K562 (cell line): ENCODE measurements around the gene TEX14. TPM values are rescaled to one million over a fixed set of nuclear protein-coding genes. Genes with fewer than 3 reads are reported as not detected.

Experiments
- CBX8 ChIP-seq: fragments of 200-600 bp; sonication (generic); IDR thresholded peaks from 2 replicates; pipeline ENCODE4 v1.6.1; 2012; ENCODE audit warnings: borderline replicate concordance, mixed run types, low read depth, mild to moderate bottlenecking, moderate library complexity, mixed read lengths, low read length, control low read depth, inconsistent platforms; ENCODE audit not compliant: poor library complexity, severe bottlenecking; ENCODE audit errors: extremely low read depth
- CHD1 ChIP-seq: fragments of 200-600 bp; sonication (generic); IDR thresholded peaks from one replicate; pipeline ENCODE4 v1.6.1; 2012; ENCODE audit warnings: mild to moderate bottlenecking, moderate library complexity, low read length, inconsistent platforms
- EGR1 ChIP-seq: fragments of 450-650 bp; conservative IDR thresholded peaks from 2 replicates; pipeline ENCODE4 v1.6.1; 2017; ENCODE audit warnings: mild to moderate bottlenecking
- ELF2 ChIP-seq: fragments of 250-450 bp; sonication (Bioruptor Pico); IDR thresholded peaks from 2 replicates; pipeline ENCODE4 v1.5.0; 2021; ENCODE audit warnings: mild to moderate bottlenecking
- GTF2F1 ChIP-seq: IDR thresholded peaks from 2 replicates; pipeline ENCODE4 v1.6.1; 2011; ENCODE audit warnings: low read depth, low read length, improper control_type of control experiment
- ILF3 ChIP-seq: fragments of 450-650 bp; IDR thresholded peaks from 2 replicates; pipeline ENCODE4 v1.6.1; 2018; ENCODE audit warnings: antibody characterized with exemption, mild to moderate bottlenecking, moderate library complexity, borderline replicate concordance
- KAT2B ChIP-seq: IDR thresholded peaks from one replicate; pipeline ENCODE4 v1.6.1; 2012; ENCODE audit warnings: low read depth, mild to moderate bottlenecking, control low read depth, inconsistent platforms, low read length, moderate library complexity
- PPARD ChIP-seq: fragments of 250-450 bp; sonication (Bioruptor Pico); IDR thresholded peaks from 2 replicates; pipeline ENCODE4 v1.8.0; 2022; ENCODE audit warnings: inconsistent platforms, mild to moderate bottlenecking, moderate library complexity
- RBM22 ChIP-seq: fragments of 200-400 bp; formaldehyde crosslinking; IDR thresholded peaks from 2 replicates; pipeline ENCODE4 v1.6.1; 2018; ENCODE audit warnings: low read length, low read depth; ENCODE audit not compliant: poor library complexity, severe bottlenecking
- SRSF3 ChIP-seq: fragments of 200-400 bp; formaldehyde crosslinking; IDR thresholded peaks from 2 replicates; pipeline ENCODE4 v1.6.1; 2016; ENCODE audit warnings: mild to moderate bottlenecking, low read length, moderate library complexity; ENCODE audit not compliant: insufficient read depth
- ZBTB8A ChIP-seq: fragments of 450-650 bp; IDR thresholded peaks from 2 replicates; pipeline ENCODE4 v1.6.1; 2018; ENCODE audit warnings: mild to moderate bottlenecking, moderate library complexity; ENCODE audit not compliant: partially characterized antibody
- ZNF239 ChIP-seq: fragments of 250-450 bp; sonication (Bioruptor Pico); IDR thresholded peaks from 2 replicates; pipeline ENCODE4 v1.4.0; 2020; ENCODE audit warnings: mild to moderate bottlenecking
- ZNF324 ChIP-seq: fragments of 250-450 bp; sonication (Bioruptor Pico); IDR thresholded peaks from 2 replicates; pipeline ENCODE4 v1.4.0; 2020; ENCODE audit warnings: mild to moderate bottlenecking
- ZNF609 ChIP-seq: sonication (generic); formaldehyde crosslinking; IDR thresholded peaks from 2 replicates; pipeline ENCODE4 v1.8.1; 2023; ENCODE audit warnings: missing genetic modification reagents, mild to moderate bottlenecking, borderline replicate concordance
- polyA plus RNA-seq, 8 experiments: library from polyadenylated mRNA; depleted of rRNA in 4 of 8; stranded (reverse) in 5 of 8; unstranded in 3 of 8; fragments of >200 nt; fragmentation: Nextera tagmentation in 2 of 8; fragmentation: Illumina TruSeq in 1 of 8; extraction: Ambion mirVana in 2 of 8; extraction: Trizol in 1 of 8; gene quantifications; 2 replicates each; pipeline versions ENCODE4 v1.2.1 to v1.2.3, GENCODE V29; 2011 to 2014; ENCODE audit warnings: inconsistent platforms in 1 of 8, missing spikeins in 1 of 8
- total RNA-seq, 7 experiments: library from RNA; depleted of rRNA in 6 of 7; stranded (reverse); fragments of >200 nt in 6 of 7; fragmentation: Illumina TruSeq in 2 of 7; extraction: Trizol in 2 of 7; gene quantifications; 2 replicates each; pipeline versions ENCODE4 v1.2.1 to v1.2.3, GENCODE V29; 2011 to 2021; ENCODE audit warnings: low replicate concordance in 1 of 7

The TEX14 gene
- total and polyA plus RNA-seq, 9 of the 15 experiments (the other 6 are each of a cell fraction or from before 2014, with no cell fraction given), result 0.05 to 0.12 (median 0.09) TPM; not detected in 1

GRCh38 chr17:58631523-58632323 is 60.1 kb downstream of the TEX14 start (continued):
- TF ChIP-seq ILF3 (peak; percentile 100; the same call in 1 of the 2 replicates), SRSF3 (no peak), RBM22 (no peak), ZNF324 (CRISPR knock-in tag) (peak; percentile 61; the same call in 1 of the 2 replicates), CBX8 (no peak), EGR1 (peak; percentile 72), KAT2B (no peak), ZNF239 (CRISPR knock-in tag) (no peak), CHD1 (no peak), GTF2F1 (peak; percentile 100), ZBTB8A (peak; percentile 71), ZNF609 (CRISPR knock-in tag) (peak; percentile 80; the same call in 1 of the 2 replicates), PPARD (CRISPR knock-in tag) (0 out of 2 replicates have a peak, but pooled peaks have one; percentile 29), ELF2 (peak; percentile 92)
